Measurements from ENCODE around the gene REXO5.

Gene REXO5

GRCh38 chr16:20839504-20839903 is 33.2 kb downstream of the REXO5 start:
- TF ChIP-seq EZH2phosphoT487 (IDR thresholded peaks at IDR 0.05; ENCODE audit: borderline replicate concordance, low read length), result no peak
- no peak for TF ChIP-seq CTCF (IDR thresholded peaks at IDR 0.05; ENCODE audit: low read depth, low read length, poor library complexity, severe bottlenecking)
- H3K4me1 ChIP-seq (ENCODE audit: control insufficient read depth, low read length), result peaks cover 13% of the 10 kb centered on the region
- no peak overlapping the region for H3K4me3 ChIP-seq (ENCODE audit: low read length)
- no peak overlapping the region for H3K4me2 ChIP-seq (ENCODE audit: low read length)
- H3K36me3 ChIP-seq (ENCODE audit: control insufficient read depth, low read length), result peaks cover 40% of the 10 kb centered on the region
- H3K79me2 ChIP-seq (ENCODE audit: control insufficient read depth, low read length), result no peaks in the 10 kb centered on the region
- H3K27me3 ChIP-seq (ENCODE audit: control insufficient read depth, low read length), result no peaks in the 10 kb centered on the region
- no peaks in the 10 kb centered on the region for H3K9me2 ChIP-seq (replicated peaks; ENCODE audit: control insufficient read depth, low read length)
- no peaks in the 10 kb centered on the region for H3F3A ChIP-seq (ENCODE audit: control insufficient read depth, insufficient read depth)
- no peak overlapping the region for H3K27ac ChIP-seq (ENCODE audit: low read depth, low read length)
- no peaks in the 10 kb centered on the region for H4K20me1 ChIP-seq (ENCODE audit: control insufficient read depth, insufficient read depth, low read depth, low read length)
- no peaks in the 10 kb centered on the region for H3K9me3 ChIP-seq (ENCODE audit: control insufficient read depth, insufficient read depth, low read length)

GRCh38 chr16:20844054-20844453 is 37.7 kb downstream of the REXO5 start:
- Histone ChIP-seq H3K36me3 (ENCODE audit: control insufficient read depth, low read length) (peaks cover 20% of the 10 kb centered on the region), H3K4me2 (ENCODE audit: low read length) (no peak overlapping the region), H3K27ac (ENCODE audit: low read depth, low read length) (no peak overlapping the region), H3K9me2 (replicated peaks; ENCODE audit: control insufficient read depth, low read length) (no peaks in the 10 kb centered on the region), H4K20me1 (ENCODE audit: control insufficient read depth, insufficient read depth, low read depth, low read length) (no peaks in the 10 kb centered on the region), H3F3A (ENCODE audit: control insufficient read depth, insufficient read depth) (no peaks in the 10 kb centered on the region), H3K4me3 (ENCODE audit: low read length) (no peak overlapping the region), H3K9me3 (ENCODE audit: control insufficient read depth, insufficient read depth, low read length) (no peaks in the 10 kb centered on the region), H3K27me3 (ENCODE audit: control insufficient read depth, low read length) (no peaks in the 10 kb centered on the region), H3K4me1 (ENCODE audit: control insufficient read depth, low read length) (no peaks in the 10 kb centered on the region), H3K79me2 (ENCODE audit: control insufficient read depth, low read length) (no peaks in the 10 kb centered on the region)
- no peak for TF ChIP-seq EZH2phosphoT487 (IDR thresholded peaks at IDR 0.05; ENCODE audit: borderline replicate concordance, low read length)
- no peak for TF ChIP-seq CTCF (IDR thresholded peaks at IDR 0.05; ENCODE audit: low read depth, low read length, poor library complexity, severe bottlenecking)

- no peaks in the 10 kb centered on the region for H3K9me2 ChIP-seq (replicated peaks; ENCODE audit: control insufficient read depth, low read length)
- H3K79me2 ChIP-seq (ENCODE audit: control insufficient read depth, low read length), result no peaks in the 10 kb centered on the region
- no peak overlapping the region for H3K27ac ChIP-seq (ENCODE audit: low read depth, low read length)
- H3K36me3 ChIP-seq (ENCODE audit: control insufficient read depth, low read length), result peaks cover 19% of the 10 kb centered on the region
- no peaks in the 10 kb centered on the region for H3K9me3 ChIP-seq (ENCODE audit: control insufficient read depth, insufficient read depth, low read length)
- H3K4me2 ChIP-seq (ENCODE audit: low read length), result no peak overlapping the region
- H4K20me1 ChIP-seq (ENCODE audit: control insufficient read depth, insufficient read depth, low read depth, low read length), result no peaks in the 10 kb centered on the region
- H3F3A ChIP-seq (ENCODE audit: control insufficient read depth, insufficient read depth), result no peaks in the 10 kb centered on the region
- H3K4me3 ChIP-seq (ENCODE audit: low read length), result no peak overlapping the region
- no peaks in the 10 kb centered on the region for H3K4me1 ChIP-seq (ENCODE audit: control insufficient read depth, low read length)
- H3K27me3 ChIP-seq (ENCODE audit: control insufficient read depth, low read length), result no peaks in the 10 kb centered on the region
- no peak for TF ChIP-seq EZH2phosphoT487 (IDR thresholded peaks at IDR 0.05; ENCODE audit: borderline replicate concordance, low read length)
Measured at GRCh38 chr16:20844588-20844987, 38.3 kb downstream of the REXO5 start.

GRCh38 chr16:20846030-20846429 is 39.7 kb downstream of the REXO5 start:
- Histone ChIP-seq H3K4me2 (ENCODE audit: low read length) (no peak overlapping the region), H3K27me3 (ENCODE audit: control insufficient read depth, low read length) (no peaks in the 10 kb centered on the region), H3K27ac (ENCODE audit: low read depth, low read length) (no peak overlapping the region), H3F3A (ENCODE audit: control insufficient read depth, insufficient read depth) (no peaks in the 10 kb centered on the region), H3K9me3 (ENCODE audit: control insufficient read depth, insufficient read depth, low read length) (no peaks in the 10 kb centered on the region), H3K9me2 (replicated peaks; ENCODE audit: control insufficient read depth, low read length) (no peaks in the 10 kb centered on the region), H3K36me3 (ENCODE audit: control insufficient read depth, low read length) (peaks cover 6% of the 10 kb centered on the region), H3K79me2 (ENCODE audit: control insufficient read depth, low read length) (no peaks in the 10 kb centered on the region), H4K20me1 (ENCODE audit: control insufficient read depth, insufficient read depth, low read depth, low read length) (no peaks in the 10 kb centered on the region), H3K4me3 (ENCODE audit: low read length) (no peak overlapping the region), H3K4me1 (ENCODE audit: control insufficient read depth, low read length) (no peaks in the 10 kb centered on the region)
- TF ChIP-seq CTCF (IDR thresholded peaks at IDR 0.05; ENCODE audit: low read depth, low read length, poor library complexity, severe bottlenecking) (no peak), EZH2phosphoT487 (IDR thresholded peaks at IDR 0.05; ENCODE audit: borderline replicate concordance, low read length) (no peak)
